ENCODE results near the gene LRCH1.
A peak's percentile ranks its signal among the peaks of the same experiment; 100 is the strongest.

Gene LRCH1

DNA sequence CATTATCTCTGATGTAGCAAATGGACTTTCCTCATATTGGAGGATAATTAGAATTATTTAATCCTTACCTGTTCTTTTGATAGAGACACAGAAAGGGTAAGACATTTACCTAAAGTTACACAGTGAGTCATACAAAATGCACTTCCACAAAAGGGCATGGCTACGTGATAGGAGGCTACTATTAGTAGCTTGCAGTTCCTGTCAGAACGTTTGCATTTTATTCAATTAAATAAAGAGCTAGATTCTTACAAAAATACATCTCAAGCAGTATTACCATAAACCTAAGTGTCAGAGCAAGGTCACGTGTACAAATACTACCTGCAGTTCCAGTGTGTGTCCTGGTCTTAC is 123.4 kb downstream of the LRCH1 start:
- Histone ChIP-seq H3K36me3 (ENCODE audit: control insufficient read depth in 1 of 2, insufficient read depth in 2 of 2, low read length in 2 of 2) (no peaks in the 10 kb centered on the region), H3K4me3 (ENCODE audit: low read depth in 1 of 2, low read length in 2 of 2) (no peak overlapping the region), H3K27ac (ENCODE audit: low read length) (no peak overlapping the region), H3K4me1 (ENCODE audit: control insufficient read depth in 1 of 2, insufficient read depth in 2 of 2, low read length in 2 of 2) (peaks cover 8 to 35% of the 10 kb centered on the region in 2 donors), H3K27me3 (ENCODE audit: low read depth, low read length) (no peaks in the 10 kb centered on the region), H3K9me3 (ENCODE audit: control insufficient read depth in 1 of 2, low read length in 2 of 2) (no peaks in the 10 kb centered on the region)

DNA sequence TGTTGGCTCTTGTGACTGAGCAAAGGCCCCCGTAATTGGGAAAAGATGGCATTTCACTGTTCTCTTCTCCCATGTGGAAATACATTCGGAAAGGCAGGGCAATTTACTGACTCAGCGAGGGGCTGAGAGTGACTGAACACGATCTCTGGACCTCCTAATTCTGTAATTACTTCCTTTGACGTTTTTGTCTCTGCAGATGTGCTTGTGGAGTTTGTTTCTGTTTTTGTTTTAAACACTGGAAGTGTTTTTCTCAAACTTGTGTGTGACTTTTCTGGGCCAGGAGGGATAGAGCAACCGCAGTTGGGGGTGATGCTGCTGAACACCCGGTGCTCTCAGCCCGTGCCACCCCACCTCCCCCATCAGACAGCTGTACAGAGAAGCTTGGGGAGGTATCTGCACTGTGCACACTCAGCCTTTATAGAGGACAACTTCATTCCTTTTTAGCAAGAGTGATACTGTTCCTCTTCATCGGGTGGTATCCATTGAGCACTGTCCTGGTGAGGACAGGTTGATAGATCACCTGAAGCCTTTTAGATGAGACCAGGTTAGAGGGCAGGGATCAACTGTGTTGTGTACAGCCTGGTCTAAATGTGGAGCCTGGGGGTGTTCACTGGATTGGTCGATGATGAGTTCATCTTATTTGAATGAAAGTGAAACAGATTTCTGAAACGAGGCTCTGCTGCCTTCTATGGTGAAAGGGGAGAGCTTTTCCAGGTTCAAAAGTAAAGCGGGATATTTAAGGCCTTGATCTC is 126.6 kb downstream of the LRCH1 start:
- H3K27ac ChIP-seq (ENCODE audit: low read length), result peak overlapping the region; percentile 94
- no peaks in the 10 kb centered on the region for H3K9me3 ChIP-seq (ENCODE audit: control insufficient read depth in 1 of 2, low read length in 2 of 2)
- no peaks in the 10 kb centered on the region for H3K36me3 ChIP-seq (ENCODE audit: control insufficient read depth in 1 of 2, insufficient read depth in 2 of 2, low read length in 2 of 2)
- H3K27me3 ChIP-seq (ENCODE audit: low read depth, low read length), result no peaks in the 10 kb centered on the region
- H3K4me3 ChIP-seq (ENCODE audit: low read depth in 1 of 2, low read length in 2 of 2), result peak overlapping the region; percentile 58 to 67
- peaks cover 12 to 35% of the 10 kb centered on the region in 2 donors for H3K4me1 ChIP-seq (ENCODE audit: control insufficient read depth in 1 of 2, insufficient read depth in 2 of 2, low read length in 2 of 2)

DNA sequence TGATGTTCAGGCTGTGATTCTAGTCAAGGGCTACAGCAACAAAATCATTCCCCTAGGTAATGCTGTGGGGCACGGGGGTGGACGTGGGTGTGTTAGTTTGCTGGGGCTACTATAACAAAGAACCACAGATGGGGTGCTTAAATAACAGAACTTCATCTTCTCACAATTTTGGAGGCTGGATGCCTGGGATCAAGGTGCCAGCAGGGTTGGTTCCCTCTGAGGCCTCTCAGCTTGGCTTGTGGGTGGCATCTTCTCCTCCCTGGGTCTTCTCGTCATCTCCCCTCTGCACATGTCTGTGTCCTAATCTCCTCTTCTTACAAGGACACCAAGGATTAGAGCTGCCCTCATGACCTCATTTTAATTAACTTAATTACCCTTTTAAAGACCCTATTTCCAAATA is 129.0 kb downstream of the LRCH1 start:
- H3K4me1 ChIP-seq (ENCODE audit: control insufficient read depth in 1 of 2, insufficient read depth in 2 of 2, low read length in 2 of 2), result peaks cover 12 to 21% of the 10 kb centered on the region in 2 donors
- H3K9me3 ChIP-seq (ENCODE audit: control insufficient read depth in 1 of 2, low read length in 2 of 2), result no peaks in the 10 kb centered on the region

DNA sequence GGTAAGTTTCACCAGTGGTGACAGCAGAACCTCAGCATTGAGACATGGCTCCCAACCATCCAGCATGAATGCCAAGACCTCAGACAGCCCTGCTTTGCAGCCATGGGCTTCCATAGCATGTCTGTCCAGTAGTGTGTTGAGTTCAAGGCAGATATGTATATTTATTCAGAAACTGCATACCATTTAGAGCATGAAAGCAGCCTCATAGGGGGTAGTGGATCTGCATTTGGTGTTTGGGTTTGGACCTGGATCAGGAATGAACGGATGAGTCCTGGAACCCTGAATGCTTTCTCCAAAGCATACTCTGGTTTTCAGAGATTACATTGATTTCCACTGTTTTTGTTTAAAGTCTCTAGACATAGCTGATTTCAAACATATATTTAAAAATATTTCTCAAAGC is 129.7 kb downstream of the LRCH1 start:
- Histone ChIP-seq H3K27ac (ENCODE audit: low read length) (no peak overlapping the region), H3K36me3 (ENCODE audit: control insufficient read depth in 1 of 2, insufficient read depth in 2 of 2, low read length in 2 of 2) (no peaks in the 10 kb centered on the region), H3K9me3 (ENCODE audit: control insufficient read depth in 1 of 2, low read length in 2 of 2) (no peaks in the 10 kb centered on the region), H3K4me3 (ENCODE audit: low read depth in 1 of 2, low read length in 2 of 2) (no peak overlapping the region), H3K4me1 (ENCODE audit: control insufficient read depth in 1 of 2, insufficient read depth in 2 of 2, low read length in 2 of 2) (peaks cover 12 to 28% of the 10 kb centered on the region in 2 donors), H3K27me3 (ENCODE audit: low read depth, low read length) (no peaks in the 10 kb centered on the region)

More for the DNA sequence above, 129.0 kb downstream of the LRCH1 start:
- H3K27ac ChIP-seq (ENCODE audit: low read length), result no peak overlapping the region
- H3K4me3 ChIP-seq (ENCODE audit: low read depth in 1 of 2, low read length in 2 of 2), result no peak overlapping the region
- no peaks in the 10 kb centered on the region for H3K36me3 ChIP-seq (ENCODE audit: control insufficient read depth in 1 of 2, insufficient read depth in 2 of 2, low read length in 2 of 2)
- H3K27me3 ChIP-seq (ENCODE audit: low read depth, low read length), result no peaks in the 10 kb centered on the region

DNA sequence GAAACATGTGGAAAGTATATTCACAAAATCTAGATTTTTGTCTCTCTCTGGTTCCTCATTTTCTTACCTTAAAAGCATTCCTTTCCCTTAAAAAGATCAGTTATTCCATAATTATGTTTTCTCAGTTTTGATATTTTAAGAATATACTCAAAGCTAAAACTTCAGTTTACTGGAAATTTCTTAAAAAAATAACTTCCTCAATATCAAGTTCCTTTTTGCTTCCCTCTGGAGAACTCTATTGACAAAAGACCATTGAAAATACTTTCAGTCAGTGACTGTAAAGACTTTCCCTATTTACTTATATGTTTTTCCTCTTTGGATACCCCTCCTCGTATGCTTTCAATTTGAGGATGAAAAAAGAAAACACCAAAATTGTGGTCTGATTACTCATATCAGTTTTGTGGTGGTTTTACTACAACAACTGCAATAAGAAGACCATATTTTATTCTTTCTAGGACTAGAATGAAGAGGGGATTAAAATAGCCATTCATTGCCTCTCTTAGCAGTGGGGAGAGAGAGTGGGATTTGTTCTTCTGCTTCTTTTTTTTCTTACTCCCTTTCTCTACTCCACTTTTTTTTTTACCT is 130.8 kb downstream of the LRCH1 start:
- H3K4me3 ChIP-seq (ENCODE audit: low read depth in 1 of 2, low read length in 2 of 2), result no peak overlapping the region
- H3K27ac ChIP-seq (ENCODE audit: low read length), result no peak overlapping the region
- H3K27me3 ChIP-seq (ENCODE audit: low read depth, low read length), result no peaks in the 10 kb centered on the region
- H3K4me1 ChIP-seq (ENCODE audit: control insufficient read depth in 1 of 2, insufficient read depth in 2 of 2, low read length in 2 of 2), result peaks cover 12 to 27% of the 10 kb centered on the region in 2 donors
- H3K36me3 ChIP-seq (ENCODE audit: control insufficient read depth in 1 of 2, insufficient read depth in 2 of 2, low read length in 2 of 2), result no peaks in the 10 kb centered on the region
- no peaks in the 10 kb centered on the region for H3K9me3 ChIP-seq (ENCODE audit: control insufficient read depth in 1 of 2, low read length in 2 of 2)

DNA sequence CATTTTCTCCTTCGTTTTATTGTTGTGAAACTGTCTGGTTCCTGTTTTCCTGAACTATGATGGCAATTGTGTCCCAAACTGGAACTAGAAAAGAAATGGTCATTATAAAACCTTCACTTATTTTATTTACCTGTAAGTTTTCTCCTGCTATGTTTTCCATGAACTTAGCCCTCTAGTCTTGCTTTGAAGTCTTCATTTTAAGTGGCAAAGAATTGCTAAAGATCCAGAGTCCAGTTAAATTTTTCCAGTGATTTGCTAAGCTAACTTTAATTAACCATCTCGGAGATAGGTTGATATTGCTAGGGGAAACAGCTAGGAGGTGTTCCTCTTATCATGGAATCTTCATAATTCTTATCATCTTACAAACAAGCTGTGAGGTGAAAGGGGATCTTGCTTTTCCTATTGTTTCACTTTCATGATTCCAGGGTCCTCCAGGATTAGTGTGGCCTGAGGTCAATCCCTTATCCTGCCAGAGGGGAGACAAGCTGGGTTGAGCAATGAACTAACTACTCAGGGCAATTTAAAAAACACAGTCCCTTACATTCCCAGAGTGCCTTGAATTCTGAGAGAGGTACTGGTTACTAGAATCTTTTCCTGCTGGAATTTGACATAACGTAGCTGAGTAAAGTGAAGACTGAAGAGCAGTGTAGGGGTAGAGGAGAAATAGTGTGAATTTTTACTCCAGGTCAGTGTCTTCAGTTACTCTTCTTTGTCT is 131.5 kb downstream of the LRCH1 start:
- no peaks in the 10 kb centered on the region for H3K9me3 ChIP-seq (ENCODE audit: control insufficient read depth in 1 of 2, low read length in 2 of 2)
- H3K4me3 ChIP-seq (ENCODE audit: low read depth in 1 of 2, low read length in 2 of 2), result no peak overlapping the region
- H3K27me3 ChIP-seq (ENCODE audit: low read depth, low read length), result no peaks in the 10 kb centered on the region
- peaks cover 7 to 22% of the 10 kb centered on the region in 2 donors for H3K4me1 ChIP-seq (ENCODE audit: control insufficient read depth in 1 of 2, insufficient read depth in 2 of 2, low read length in 2 of 2)
- no peaks in the 10 kb centered on the region for H3K36me3 ChIP-seq (ENCODE audit: control insufficient read depth in 1 of 2, insufficient read depth in 2 of 2, low read length in 2 of 2)
- peak overlapping the region; percentile 28 for H3K27ac ChIP-seq (ENCODE audit: low read length)

DNA sequence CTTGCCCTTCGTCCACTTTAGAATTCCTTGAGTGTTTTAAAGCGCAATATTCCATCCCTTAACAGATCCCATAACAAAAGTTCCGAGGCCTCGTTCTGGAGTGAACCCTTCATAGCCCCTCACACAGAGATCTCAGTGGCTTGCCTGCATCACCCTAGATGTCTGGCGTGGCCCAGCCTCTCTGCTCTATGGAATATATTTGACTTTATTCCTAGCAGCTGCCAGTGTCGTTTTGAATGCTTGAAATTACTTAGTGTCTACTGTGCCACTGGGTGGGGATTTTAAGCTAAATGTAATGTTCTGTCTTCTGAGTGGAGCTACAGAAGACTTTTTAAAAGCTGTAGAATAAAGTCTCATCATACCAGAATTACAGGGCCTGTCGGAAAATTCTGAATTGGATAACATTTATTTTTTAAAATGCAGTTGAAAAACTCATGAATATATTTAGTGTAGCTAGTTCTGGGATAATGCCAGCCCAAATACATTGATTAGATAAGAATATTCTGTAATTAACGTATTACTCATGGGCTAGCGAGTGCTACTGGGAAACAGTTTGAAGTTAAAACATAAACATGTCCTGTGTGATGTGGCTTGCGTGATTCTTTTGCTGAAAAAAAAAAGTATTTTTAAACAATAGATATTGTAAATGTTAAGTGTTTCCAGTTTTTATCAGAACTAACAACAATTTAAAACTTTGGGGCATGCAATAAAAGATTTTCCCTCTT is 132.2 kb downstream of the LRCH1 start:
- Histone ChIP-seq H3K4me3 (ENCODE audit: low read depth in 1 of 2, low read length in 2 of 2) (no peak overlapping the region), H3K27ac (ENCODE audit: low read length) (peak overlapping the region; percentile 28), H3K9me3 (ENCODE audit: control insufficient read depth in 1 of 2, low read length in 2 of 2) (no peaks in the 10 kb centered on the region), H3K4me1 (ENCODE audit: control insufficient read depth in 1 of 2, insufficient read depth in 2 of 2, low read length in 2 of 2) (peaks cover 4 to 19% of the 10 kb centered on the region in 2 donors), H3K36me3 (ENCODE audit: control insufficient read depth in 1 of 2, insufficient read depth in 2 of 2, low read length in 2 of 2) (no peaks in the 10 kb centered on the region), H3K27me3 (ENCODE audit: low read depth, low read length) (no peaks in the 10 kb centered on the region)

DNA sequence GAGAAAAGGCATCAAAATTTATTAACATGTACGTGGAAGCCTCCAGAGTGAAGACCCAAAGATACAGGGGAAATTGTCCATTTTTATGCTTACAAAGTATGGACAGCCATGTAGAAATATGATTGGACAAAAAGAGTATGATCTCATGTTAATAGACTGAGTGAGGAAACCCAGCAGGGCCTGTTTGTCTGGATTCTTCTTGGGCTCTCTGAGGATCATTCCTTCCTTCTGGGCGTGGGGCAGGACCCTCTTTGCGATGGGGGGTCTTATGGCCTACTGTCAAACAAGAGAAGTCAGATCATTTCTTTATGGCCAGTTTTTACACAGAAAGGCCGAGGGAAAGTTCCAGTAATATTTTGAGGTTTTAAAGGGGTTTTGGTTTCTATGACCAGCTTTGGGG is 133.2 kb downstream of the LRCH1 start:
- Histone ChIP-seq H3K36me3 (ENCODE audit: control insufficient read depth in 1 of 2, insufficient read depth in 2 of 2, low read length in 2 of 2) (no peaks in the 10 kb centered on the region), H3K9me3 (ENCODE audit: control insufficient read depth in 1 of 2, low read length in 2 of 2) (no peaks in the 10 kb centered on the region), H3K4me1 (ENCODE audit: control insufficient read depth in 1 of 2, insufficient read depth in 2 of 2, low read length in 2 of 2) (peaks cover 4 to 12% of the 10 kb centered on the region in 2 donors), H3K4me3 (ENCODE audit: low read depth in 1 of 2, low read length in 2 of 2) (no peak overlapping the region), H3K27ac (ENCODE audit: low read length) (no peak overlapping the region), H3K27me3 (ENCODE audit: low read depth, low read length) (no peaks in the 10 kb centered on the region)

DNA sequence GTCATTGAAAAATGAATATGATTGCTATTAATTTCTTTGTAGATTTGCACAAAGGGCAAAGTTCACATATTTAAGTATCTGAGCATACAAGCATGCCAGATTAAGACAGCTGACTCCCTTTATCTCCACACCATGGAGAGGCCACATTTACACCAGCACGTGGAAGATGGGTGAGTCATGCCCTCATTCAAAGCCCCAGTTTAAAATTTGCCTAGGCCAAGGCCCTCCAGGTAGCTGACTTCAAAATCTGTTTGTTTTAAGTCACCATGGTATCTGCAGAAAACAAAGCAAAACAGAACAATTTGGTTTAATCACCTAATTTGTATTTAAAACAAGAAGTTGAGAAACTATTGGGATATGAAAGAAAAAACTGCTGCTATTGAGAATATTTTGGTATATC is 134.8 kb downstream of the LRCH1 start:
- Histone ChIP-seq H3K27me3 (ENCODE audit: low read depth, low read length) (no peaks in the 10 kb centered on the region), H3K4me1 (ENCODE audit: control insufficient read depth in 1 of 2, insufficient read depth in 2 of 2, low read length in 2 of 2) (peaks cover 4 to 15% of the 10 kb centered on the region in 2 donors), H3K4me3 (ENCODE audit: low read depth in 1 of 2, low read length in 2 of 2) (no peak overlapping the region), H3K9me3 (ENCODE audit: control insufficient read depth in 1 of 2, low read length in 2 of 2) (no peaks in the 10 kb centered on the region), H3K36me3 (ENCODE audit: control insufficient read depth in 1 of 2, insufficient read depth in 2 of 2, low read length in 2 of 2) (no peaks in the 10 kb centered on the region), H3K27ac (ENCODE audit: low read length) (no peak overlapping the region)

DNA sequence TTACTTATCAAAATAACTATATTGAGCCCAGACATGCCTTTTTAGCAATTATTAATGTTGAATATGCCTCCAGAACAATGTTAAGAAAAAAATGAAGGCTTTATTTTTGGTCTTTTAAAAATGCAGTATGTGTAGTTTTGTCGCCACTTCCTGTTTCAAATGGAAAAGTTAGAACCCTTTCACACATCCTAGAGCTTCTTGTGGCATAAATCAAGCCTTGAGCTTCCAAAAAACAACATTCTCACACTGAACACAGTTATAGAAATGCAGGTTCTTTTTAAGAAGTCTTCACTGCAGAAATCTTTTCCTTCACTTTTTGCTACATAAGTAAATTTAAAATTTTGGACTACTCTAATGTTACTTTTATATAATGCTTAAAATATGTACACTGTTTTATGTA is 135.3 kb downstream of the LRCH1 start:
- no peaks in the 10 kb centered on the region for H3K9me3 ChIP-seq (ENCODE audit: control insufficient read depth in 1 of 2, low read length in 2 of 2)
- H3K27ac ChIP-seq (ENCODE audit: low read length), result no peak overlapping the region
- H3K4me3 ChIP-seq (ENCODE audit: low read depth in 1 of 2, low read length in 2 of 2), result no peak overlapping the region
- no peaks in the 10 kb centered on the region for H3K27me3 ChIP-seq (ENCODE audit: low read depth, low read length)
- H3K36me3 ChIP-seq (ENCODE audit: control insufficient read depth in 1 of 2, insufficient read depth in 2 of 2, low read length in 2 of 2), result peaks cover 2 to 3% of the 10 kb centered on the region in 2 donors
- peaks cover 4 to 15% of the 10 kb centered on the region in 2 donors for H3K4me1 ChIP-seq (ENCODE audit: control insufficient read depth in 1 of 2, insufficient read depth in 2 of 2, low read length in 2 of 2)

DNA sequence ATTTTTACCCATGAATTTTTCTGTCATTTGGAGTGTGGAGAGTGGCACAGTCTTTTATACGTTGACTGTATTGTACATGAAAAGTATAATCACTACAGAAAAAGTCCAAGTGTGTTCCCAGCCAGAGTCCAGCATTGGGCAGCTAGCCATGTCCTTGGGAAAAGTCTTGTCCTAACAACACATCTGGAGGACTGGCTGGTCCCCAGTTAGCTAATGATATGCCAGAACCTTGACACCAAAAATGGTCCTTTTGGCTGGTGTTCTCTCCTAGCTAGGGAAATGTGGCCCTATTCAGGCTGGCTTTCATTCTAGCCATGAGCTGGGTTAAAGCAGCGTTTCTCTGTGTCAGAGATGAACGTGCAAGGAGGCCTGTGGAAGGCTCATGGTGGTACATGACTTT is 145.0 kb downstream of the LRCH1 start:
- Histone ChIP-seq H3K27me3 (ENCODE audit: low read depth, low read length) (no peaks in the 10 kb centered on the region), H3K9me3 (ENCODE audit: control insufficient read depth in 1 of 2, low read length in 2 of 2) (no peaks in the 10 kb centered on the region), H3K27ac (ENCODE audit: low read length) (no peak overlapping the region), H3K4me1 (ENCODE audit: control insufficient read depth in 1 of 2, insufficient read depth in 2 of 2, low read length in 2 of 2) (peaks cover 0 to 18% of the 10 kb centered on the region in 2 donors), H3K36me3 (ENCODE audit: control insufficient read depth in 1 of 2, insufficient read depth in 2 of 2, low read length in 2 of 2) (peaks cover 41 to 53% of the 10 kb centered on the region in 2 donors), H3K4me3 (ENCODE audit: low read depth in 1 of 2, low read length in 2 of 2) (no peak overlapping the region)

Data from muscle layer of duodenum (tissue), 2 donors.